ENCODE data around the gene SFI1. TPM values are rescaled to one million over a fixed set of nuclear protein-coding genes. Genes with fewer than 3 reads are reported as not detected.
A peak's percentile ranks its signal among the peaks of the same experiment; 100 is the strongest.
"Not testable (repeated sequence)": the region's sequence is repeated elsewhere in the genome, so short reads cannot be mapped to it uniquely, and the experiment has no call there.

SFI1 gene
- total and polyA plus RNA-seq, 2 donors (not counting 1 experiment from before 2014, with no cell fraction given) = 80.2 to 182 TPM

DNA sequence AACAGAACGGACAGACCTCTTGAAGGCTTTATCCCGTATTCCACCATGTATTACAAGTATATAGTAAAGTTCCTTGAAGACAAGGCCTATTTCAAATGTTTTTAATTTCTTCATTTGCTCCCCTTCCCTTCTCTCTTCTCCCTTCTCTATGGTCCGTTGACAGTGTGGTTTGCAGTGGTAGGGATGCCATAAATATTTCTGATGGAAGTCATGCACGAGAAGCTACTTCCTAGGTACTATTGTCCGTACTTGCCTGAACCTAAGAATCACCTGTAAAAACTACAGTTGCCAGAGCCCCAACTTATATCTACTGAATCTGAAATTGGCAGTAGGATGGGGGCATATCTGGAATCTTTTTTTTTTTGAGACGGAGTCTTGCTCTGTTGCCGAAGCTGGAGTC, 162.9 kb downstream of the SFI1 start:
- TF ChIP-seq, protein P1, sequence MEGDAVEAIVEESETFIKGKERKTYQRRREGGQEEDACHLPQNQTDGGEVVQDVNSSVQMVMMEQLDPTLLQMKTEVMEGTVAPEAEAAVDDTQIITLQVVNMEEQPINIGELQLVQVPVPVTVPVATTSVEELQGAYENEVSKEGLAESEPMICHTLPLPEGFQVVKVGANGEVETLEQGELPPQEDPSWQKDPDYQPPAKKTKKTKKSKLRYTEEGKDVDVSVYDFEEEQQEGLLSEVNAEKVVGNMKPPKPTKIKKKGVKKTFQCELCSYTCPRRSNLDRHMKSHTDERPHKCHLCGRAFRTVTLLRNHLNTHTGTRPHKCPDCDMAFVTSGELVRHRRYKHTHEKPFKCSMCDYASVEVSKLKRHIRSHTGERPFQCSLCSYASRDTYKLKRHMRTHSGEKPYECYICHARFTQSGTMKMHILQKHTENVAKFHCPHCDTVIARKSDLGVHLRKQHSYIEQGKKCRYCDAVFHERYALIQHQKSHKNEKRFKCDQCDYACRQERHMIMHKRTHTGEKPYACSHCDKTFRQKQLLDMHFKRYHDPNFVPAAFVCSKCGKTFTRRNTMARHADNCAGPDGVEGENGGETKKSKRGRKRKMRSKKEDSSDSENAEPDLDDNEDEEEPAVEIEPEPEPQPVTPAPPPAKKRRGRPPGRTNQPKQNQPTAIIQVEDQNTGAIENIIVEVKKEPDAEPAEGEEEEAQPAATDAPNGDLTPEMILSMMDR (IDR thresholded peaks at IDR 0.05) = no peak
- no peak for TF ChIP-seq EZH2 (IDR thresholded peaks at IDR 0.05; ENCODE audit: borderline replicate concordance, insufficient read depth, low read depth, low read length, poor library complexity, severe bottlenecking)
- H3K27me3 ChIP-seq (replicated peaks in 1 of 4; ENCODE audit: control extremely low read depth in 1 of 4, control insufficient read depth in 3 of 4, insufficient read depth in 4 of 4, low read length in 3 of 4) = no peaks in the 10 kb centered on the region
- H3K9me3 Mint-ChIP-seq (ENCODE audit: insufficient read depth) = no peaks in the 10 kb centered on the region
- H3K4me1 Mint-ChIP-seq = peaks cover 34% of the 10 kb centered on the region
- H4K20me1 ChIP-seq (ENCODE audit: control insufficient read depth, insufficient read depth, low read length, poor library complexity, severe bottlenecking) = peaks cover 34% of the 10 kb centered on the region
- peaks cover 0 to 4% of the 10 kb centered on the region in 2 experiments for H3K36me3 ChIP-seq (replicated peaks in 1 of 2; ENCODE audit: control extremely low read depth in 1 of 2, control insufficient read depth in 1 of 2, extremely low read depth in 1 of 2, insufficient read depth in 2 of 2, low read length in 1 of 2)
- no peak overlapping the region for H2AFZ ChIP-seq (ENCODE audit: insufficient read depth, low read depth, low read length, poor library complexity, severe bottlenecking)
- intact Hi-C loops (cut with micrococcal nuclease) = no loop called here
- ATAC-seq (ENCODE audit: low read depth) = no peak
- H3K4me2 ChIP-seq (replicated peaks; ENCODE audit: low read depth, low read length, poor library complexity, severe bottlenecking) = no peak overlapping the region
- H3K4me3 ChIP-seq (ENCODE audit: control extremely low read depth in 1 of 5, extremely low read depth in 1 of 5, insufficient read depth in 1 of 5, low read depth in 2 of 5, low read length in 4 of 5) = no peak overlapping the region
- H3K9me3 ChIP-seq (ENCODE audit: control extremely low read depth in 1 of 3, control insufficient read depth in 2 of 3, insufficient read depth in 1 of 3, low read length in 2 of 3) = no peaks in the 10 kb centered on the region
- no peak overlapping the region for H3K9ac ChIP-seq (ENCODE audit: low read length)
- H3K27ac ChIP-seq (ENCODE audit: low read length in 2 of 2) = no peak overlapping the region
- DNase-seq = no peak
- H3K4me3 Mint-ChIP-seq = no peak overlapping the region
- peaks cover 16 to 21% of the 10 kb centered on the region in 2 donors for H3K4me1 ChIP-seq (ENCODE audit: control insufficient read depth in 2 of 2, insufficient read depth in 2 of 2, low read length in 2 of 2)
- ChIA-PET POLR2A (no interaction called here), CTCF (no interaction called here)
- H3K27me3 Mint-ChIP-seq = no peaks in the 10 kb centered on the region
- 93% methylated on average over 3 of the region's 7 CpGs for WGBS (ENCODE audit: insufficient coverage)
- peaks cover 75% of the 10 kb centered on the region for H3K79me2 ChIP-seq (ENCODE audit: control insufficient read depth, insufficient read depth, low read length)
- no peak overlapping the region for H3K27ac Mint-ChIP-seq

DNA sequence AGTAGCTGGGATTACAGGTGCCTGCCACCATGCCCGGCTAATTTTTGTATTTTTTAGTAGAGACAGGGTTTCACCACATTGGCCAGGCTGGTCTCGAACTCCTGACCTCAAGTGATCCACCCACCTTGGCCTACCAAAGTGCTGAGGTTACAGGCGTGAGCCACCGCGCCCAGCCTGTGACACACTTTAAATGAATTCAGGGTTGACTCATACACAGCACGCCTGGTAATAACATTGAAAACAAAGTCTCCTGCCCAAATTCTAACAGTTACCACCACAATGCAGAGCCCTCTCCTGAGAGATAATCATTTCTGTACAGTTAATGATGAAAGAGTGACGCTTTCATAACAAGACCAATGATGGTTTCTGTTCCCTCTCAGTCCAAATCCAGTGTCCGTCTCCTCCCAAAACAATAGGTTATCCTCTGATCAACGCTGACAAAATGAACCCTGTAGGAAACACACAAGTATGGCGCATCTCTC, 164.6 kb downstream of the SFI1 start:
- Mint-ChIP-seq H3K4me3 (peak overlapping the region; percentile 96), H3K4me1 (peaks cover 33% of the 10 kb centered on the region), H3K27ac (peak overlapping the region; percentile 78)
- H3K27me3 ChIP-seq (replicated peaks in 1 of 4; ENCODE audit: control extremely low read depth in 1 of 4, control insufficient read depth in 3 of 4, insufficient read depth in 4 of 4, low read length in 3 of 4); H3K9me3 Mint-ChIP-seq (ENCODE audit: insufficient read depth); H3K27me3 Mint-ChIP-seq; H2AFZ ChIP-seq (ENCODE audit: insufficient read depth, low read depth, low read length, poor library complexity, severe bottlenecking); ATAC-seq (ENCODE audit: low read depth); DNase-seq; H3K36me3 ChIP-seq (replicated peaks in 1 of 2; ENCODE audit: control extremely low read depth in 1 of 2, control insufficient read depth in 1 of 2, extremely low read depth in 1 of 2, insufficient read depth in 2 of 2, low read length in 1 of 2); H3K27ac ChIP-seq (ENCODE audit: low read length in 2 of 2); H3K9me3 ChIP-seq (ENCODE audit: control extremely low read depth in 1 of 3, control insufficient read depth in 2 of 3, insufficient read depth in 1 of 3, low read length in 2 of 3): not testable (repeated sequence)
- Histone ChIP-seq H3K4me3 (ENCODE audit: control extremely low read depth in 1 of 5, extremely low read depth in 1 of 5, insufficient read depth in 1 of 5, low read depth in 2 of 5, low read length in 4 of 5) (peak overlapping the region in 4 of 5 experiments; percentile 71 to 97 (median 83)), H3K9ac (ENCODE audit: low read length) (peak overlapping the region; percentile 71), H3K4me2 (replicated peaks; ENCODE audit: low read depth, low read length, poor library complexity, severe bottlenecking) (peak overlapping the region; percentile 75), H4K20me1 (ENCODE audit: control insufficient read depth, insufficient read depth, low read length, poor library complexity, severe bottlenecking) (peaks cover 22% of the 10 kb centered on the region), H3K79me2 (ENCODE audit: control insufficient read depth, insufficient read depth, low read length) (peaks cover 59% of the 10 kb centered on the region), H3K4me1 (ENCODE audit: control insufficient read depth in 2 of 2, insufficient read depth in 2 of 2, low read length in 2 of 2) (peaks cover 12 to 23% of the 10 kb centered on the region in 2 donors)
- POLR2A ChIA-PET = interaction anchor here (0.6 to 1.5 kb wide), 2 partner anchors 66 to 89 kb away, joined by 4 to 5 read pairs; partner anchors contain the start of gene PRR14L
- intact Hi-C loops (cut with micrococcal nuclease) = loop anchor here (10.0 kb wide), 2 partner anchors 166 to 814 kb away; partner anchors contain the start of genes FBXO7 and SFI1
- CTCF ChIA-PET = interaction anchor here (0.7 to 6.8 kb wide), 9 partner anchors 8 to 286 kb away, joined by 3 to 67 read pairs (median 8); no protein-coding TSS in a partner anchor
- 51% methylated on average over 8 of the region's 10 CpGs for WGBS (ENCODE audit: insufficient coverage)

Measured in B cell (primary cell).